ENCODE data around the gene SARM1. TPM values are rescaled to one million over a fixed set of nuclear protein-coding genes. Genes with fewer than 3 reads are reported as not detected.

SARM1 gene
- total and polyA plus RNA-seq, 2 of the 13 experiments (the other 11 are each of a cell fraction or from before 2014, with no cell fraction given) = 0.73 to 0.86 TPM

DNA sequence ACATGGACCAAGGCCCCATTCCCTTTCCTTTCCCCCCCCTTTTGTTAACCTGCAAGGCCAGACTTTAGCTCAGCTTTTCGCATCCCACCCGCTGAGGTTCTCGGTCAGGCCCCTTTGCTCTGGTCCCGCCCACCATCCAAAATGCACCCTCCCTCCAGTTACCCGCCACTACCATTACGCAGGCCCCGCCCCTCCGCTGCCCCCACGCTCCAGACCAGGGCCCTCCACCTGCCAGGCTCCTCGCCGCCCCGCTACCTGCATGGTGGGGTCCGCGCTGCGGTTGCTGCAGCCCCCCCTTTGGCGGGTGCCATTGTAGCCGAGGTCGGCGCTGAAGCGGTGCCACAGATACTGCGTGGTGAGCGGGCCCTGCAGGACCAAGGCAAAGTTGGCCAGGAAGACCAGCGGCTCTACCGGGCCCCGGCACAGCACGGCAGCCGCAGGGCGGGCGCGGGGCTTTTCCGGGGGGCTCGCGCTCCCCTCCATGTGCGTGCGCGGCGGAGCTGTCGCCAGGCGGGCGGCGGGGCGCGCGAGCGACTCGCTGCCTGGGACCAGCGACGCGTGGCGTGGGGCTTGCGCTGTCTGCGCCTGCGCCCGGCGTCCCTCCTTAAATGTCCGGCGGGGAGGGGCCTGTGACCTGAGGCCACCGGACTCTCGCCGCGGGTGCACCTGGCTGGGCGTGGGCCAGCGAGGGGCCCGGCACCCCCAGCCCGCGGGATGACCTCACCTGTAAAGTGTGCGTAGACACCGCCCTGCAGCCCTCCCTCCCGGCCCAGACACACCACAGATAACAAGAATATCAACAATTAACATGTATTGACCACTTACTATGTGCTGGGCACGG lies 34.4 kb downstream of the SARM1 start, which contains the start of gene SLC46A1 (continued):
- TF ChIP-seq ELF1 (CRISPR knock-in tag; IDR thresholded peaks at IDR 0.05) (0 out of 2 replicates have a peak, but pooled peaks have one; percentile 34), ZNF549 (CRISPR knock-in tag; IDR thresholded peaks at IDR 0.05) (no peak), ZNF816 (CRISPR knock-in tag; IDR thresholded peaks at IDR 0.05; ENCODE audit: borderline replicate concordance) (no peak), CHD2 (IDR thresholded peaks at IDR 0.05; ENCODE audit: low read depth, low read length) (no peak), JUND (CRISPR knock-in tag; IDR thresholded peaks at IDR 0.05) (no peak), ZNF674 (CRISPR knock-in tag; IDR thresholded peaks at IDR 0.05; ENCODE audit: low read depth) (no peak), MYNN (CRISPR knock-in tag; IDR thresholded peaks at IDR 0.05; ENCODE audit: low read depth) (no peak), NFE2L2 (IDR thresholded peaks at IDR 0.05; ENCODE audit: low read length) (no peak), CCAR2 (optimal IDR thresholded peaks at IDR 0.05; ENCODE audit: low read depth, low read length) (no peak), ZBTB20 (CRISPR knock-in tag; IDR thresholded peaks at IDR 0.05; ENCODE audit: borderline replicate concordance, low read depth) (no peak), KDM5B (CRISPR knock-in tag; IDR thresholded peaks at IDR 0.05; ENCODE audit: borderline replicate concordance) (no peak)
- TF ChIP-seq, protein P1, sequence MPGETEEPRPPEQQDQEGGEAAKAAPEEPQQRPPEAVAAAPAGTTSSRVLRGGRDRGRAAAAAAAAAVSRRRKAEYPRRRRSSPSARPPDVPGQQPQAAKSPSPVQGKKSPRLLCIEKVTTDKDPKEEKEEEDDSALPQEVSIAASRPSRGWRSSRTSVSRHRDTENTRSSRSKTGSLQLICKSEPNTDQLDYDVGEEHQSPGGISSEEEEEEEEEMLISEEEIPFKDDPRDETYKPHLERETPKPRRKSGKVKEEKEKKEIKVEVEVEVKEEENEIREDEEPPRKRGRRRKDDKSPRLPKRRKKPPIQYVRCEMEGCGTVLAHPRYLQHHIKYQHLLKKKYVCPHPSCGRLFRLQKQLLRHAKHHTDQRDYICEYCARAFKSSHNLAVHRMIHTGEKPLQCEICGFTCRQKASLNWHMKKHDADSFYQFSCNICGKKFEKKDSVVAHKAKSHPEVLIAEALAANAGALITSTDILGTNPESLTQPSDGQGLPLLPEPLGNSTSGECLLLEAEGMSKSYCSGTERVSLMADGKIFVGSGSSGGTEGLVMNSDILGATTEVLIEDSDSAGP (CRISPR knock-in tag; IDR thresholded peaks at IDR 0.05; ENCODE audit: borderline replicate concordance) = peak; percentile 32; the same call in 1 of the 2 replicates
- TF ChIP-seq, protein P2, sequence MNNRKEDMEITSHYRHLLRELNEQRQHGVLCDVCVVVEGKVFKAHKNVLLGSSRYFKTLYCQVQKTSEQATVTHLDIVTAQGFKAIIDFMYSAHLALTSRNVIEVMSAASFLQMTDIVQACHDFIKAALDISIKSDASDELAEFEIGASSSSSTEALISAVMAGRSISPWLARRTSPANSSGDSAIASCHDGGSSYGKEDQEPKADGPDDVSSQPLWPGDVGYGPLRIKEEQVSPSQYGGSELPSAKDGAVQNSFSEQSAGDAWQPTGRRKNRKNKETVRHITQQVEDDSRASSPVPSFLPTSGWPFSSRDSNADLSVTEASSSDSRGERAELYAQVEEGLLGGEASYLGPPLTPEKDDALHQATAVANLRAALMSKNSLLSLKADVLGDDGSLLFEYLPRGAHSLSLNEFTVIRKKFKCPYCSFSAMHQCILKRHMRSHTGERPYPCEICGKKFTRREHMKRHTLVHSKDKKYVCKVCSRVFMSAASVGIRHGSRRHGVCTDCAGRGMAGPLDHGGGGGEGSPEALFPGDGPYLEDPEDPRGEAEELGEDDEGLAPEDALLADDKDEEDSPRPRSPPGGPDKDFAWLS (CRISPR knock-in tag; IDR thresholded peaks at IDR 0.05; ENCODE audit: borderline replicate concordance) = no peak
- TF ChIP-seq, protein P3, sequence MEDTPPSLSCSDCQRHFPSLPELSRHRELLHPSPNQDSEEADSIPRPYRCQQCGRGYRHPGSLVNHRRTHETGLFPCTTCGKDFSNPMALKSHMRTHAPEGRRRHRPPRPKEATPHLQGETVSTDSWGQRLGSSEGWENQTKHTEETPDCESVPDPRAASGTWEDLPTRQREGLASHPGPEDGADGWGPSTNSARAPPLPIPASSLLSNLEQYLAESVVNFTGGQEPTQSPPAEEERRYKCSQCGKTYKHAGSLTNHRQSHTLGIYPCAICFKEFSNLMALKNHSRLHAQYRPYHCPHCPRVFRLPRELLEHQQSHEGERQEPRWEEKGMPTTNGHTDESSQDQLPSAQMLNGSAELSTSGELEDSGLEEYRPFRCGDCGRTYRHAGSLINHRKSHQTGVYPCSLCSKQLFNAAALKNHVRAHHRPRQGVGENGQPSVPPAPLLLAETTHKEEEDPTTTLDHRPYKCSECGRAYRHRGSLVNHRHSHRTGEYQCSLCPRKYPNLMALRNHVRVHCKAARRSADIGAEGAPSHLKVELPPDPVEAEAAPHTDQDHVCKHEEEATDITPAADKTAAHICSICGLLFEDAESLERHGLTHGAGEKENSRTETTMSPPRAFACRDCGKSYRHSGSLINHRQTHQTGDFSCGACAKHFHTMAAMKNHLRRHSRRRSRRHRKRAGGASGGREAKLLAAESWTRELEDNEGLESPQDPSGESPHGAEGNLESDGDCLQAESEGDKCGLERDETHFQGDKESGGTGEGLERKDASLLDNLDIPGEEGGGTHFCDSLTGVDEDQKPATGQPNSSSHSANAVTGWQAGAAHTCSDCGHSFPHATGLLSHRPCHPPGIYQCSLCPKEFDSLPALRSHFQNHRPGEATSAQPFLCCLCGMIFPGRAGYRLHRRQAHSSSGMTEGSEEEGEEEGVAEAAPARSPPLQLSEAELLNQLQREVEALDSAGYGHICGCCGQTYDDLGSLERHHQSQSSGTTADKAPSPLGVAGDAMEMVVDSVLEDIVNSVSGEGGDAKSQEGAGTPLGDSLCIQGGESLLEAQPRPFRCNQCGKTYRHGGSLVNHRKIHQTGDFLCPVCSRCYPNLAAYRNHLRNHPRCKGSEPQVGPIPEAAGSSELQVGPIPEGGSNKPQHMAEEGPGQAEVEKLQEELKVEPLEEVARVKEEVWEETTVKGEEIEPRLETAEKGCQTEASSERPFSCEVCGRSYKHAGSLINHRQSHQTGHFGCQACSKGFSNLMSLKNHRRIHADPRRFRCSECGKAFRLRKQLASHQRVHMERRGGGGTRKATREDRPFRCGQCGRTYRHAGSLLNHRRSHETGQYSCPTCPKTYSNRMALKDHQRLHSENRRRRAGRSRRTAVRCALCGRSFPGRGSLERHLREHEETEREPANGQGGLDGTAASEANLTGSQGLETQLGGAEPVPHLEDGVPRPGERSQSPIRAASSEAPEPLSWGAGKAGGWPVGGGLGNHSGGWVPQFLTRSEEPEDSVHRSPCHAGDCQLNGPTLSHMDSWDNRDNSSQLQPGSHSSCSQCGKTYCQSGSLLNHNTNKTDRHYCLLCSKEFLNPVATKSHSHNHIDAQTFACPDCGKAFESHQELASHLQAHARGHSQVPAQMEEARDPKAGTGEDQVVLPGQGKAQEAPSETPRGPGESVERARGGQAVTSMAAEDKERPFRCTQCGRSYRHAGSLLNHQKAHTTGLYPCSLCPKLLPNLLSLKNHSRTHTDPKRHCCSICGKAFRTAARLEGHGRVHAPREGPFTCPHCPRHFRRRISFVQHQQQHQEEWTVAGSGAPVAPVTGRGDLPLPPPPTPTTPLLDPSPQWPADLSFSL (CRISPR knock-in tag; IDR thresholded peaks at IDR 0.05) = no peak
- TF ChIP-seq, protein P4, sequence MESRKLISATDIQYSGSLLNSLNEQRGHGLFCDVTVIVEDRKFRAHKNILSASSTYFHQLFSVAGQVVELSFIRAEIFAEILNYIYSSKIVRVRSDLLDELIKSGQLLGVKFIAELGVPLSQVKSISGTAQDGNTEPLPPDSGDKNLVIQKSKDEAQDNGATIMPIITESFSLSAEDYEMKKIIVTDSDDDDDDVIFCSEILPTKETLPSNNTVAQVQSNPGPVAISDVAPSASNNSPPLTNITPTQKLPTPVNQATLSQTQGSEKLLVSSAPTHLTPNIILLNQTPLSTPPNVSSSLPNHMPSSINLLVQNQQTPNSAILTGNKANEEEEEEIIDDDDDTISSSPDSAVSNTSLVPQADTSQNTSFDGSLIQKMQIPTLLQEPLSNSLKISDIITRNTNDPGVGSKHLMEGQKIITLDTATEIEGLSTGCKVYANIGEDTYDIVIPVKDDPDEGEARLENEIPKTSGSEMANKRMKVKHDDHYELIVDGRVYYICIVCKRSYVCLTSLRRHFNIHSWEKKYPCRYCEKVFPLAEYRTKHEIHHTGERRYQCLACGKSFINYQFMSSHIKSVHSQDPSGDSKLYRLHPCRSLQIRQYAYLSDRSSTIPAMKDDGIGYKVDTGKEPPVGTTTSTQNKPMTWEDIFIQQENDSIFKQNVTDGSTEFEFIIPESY (CRISPR knock-in tag; IDR thresholded peaks at IDR 0.05) = no peak
